ENCODE data around the gene CCDC157. TPM values are rescaled to one million over a fixed set of nuclear protein-coding genes. Genes with fewer than 3 reads are reported as not detected.

Gene CCDC157
- total and polyA plus RNA-seq, 2 donors (not counting 1 experiment from before 2014, with no cell fraction given), result 3.6 to 6.4 TPM

- no peaks in the 10 kb centered on the region for H3K4me1 Mint-ChIP-seq
- no peak overlapping the region for H3K27ac Mint-ChIP-seq
- Histone ChIP-seq H3K4me1 (ENCODE audit: control insufficient read depth in 2 of 2, insufficient read depth in 2 of 2, low read length in 2 of 2) (no peaks in the 10 kb centered on the region), H2AFZ (ENCODE audit: insufficient read depth, low read depth, low read length, poor library complexity, severe bottlenecking) (no peak overlapping the region), H3K4me2 (replicated peaks; ENCODE audit: low read depth, low read length, poor library complexity, severe bottlenecking) (no peak overlapping the region), H3K79me2 (ENCODE audit: control insufficient read depth, insufficient read depth, low read length) (no peaks in the 10 kb centered on the region), H3K9ac (ENCODE audit: low read length) (no peak overlapping the region), H3K4me3 (ENCODE audit: control extremely low read depth in 1 of 5, extremely low read depth in 1 of 5, insufficient read depth in 1 of 5, low read depth in 2 of 5, low read length in 4 of 5) (no peak overlapping the region), H3K27me3 (replicated peaks in 1 of 4; ENCODE audit: control extremely low read depth in 1 of 4, control insufficient read depth in 3 of 4, insufficient read depth in 4 of 4, low read length in 3 of 4) (no peaks in the 10 kb centered on the region), H3K27ac (ENCODE audit: low read length in 2 of 2) (no peak overlapping the region), H3K36me3 (replicated peaks in 1 of 2; ENCODE audit: control extremely low read depth in 1 of 2, control insufficient read depth in 1 of 2, extremely low read depth in 1 of 2, insufficient read depth in 2 of 2, low read length in 1 of 2) (no peaks in the 10 kb centered on the region), H4K20me1 (ENCODE audit: control insufficient read depth, insufficient read depth, low read length, poor library complexity, severe bottlenecking) (no peaks in the 10 kb centered on the region), H3K9me3 (ENCODE audit: control extremely low read depth in 1 of 3, control insufficient read depth in 2 of 3, insufficient read depth in 1 of 3, low read length in 2 of 3) (no peaks in the 10 kb centered on the region)
- H3K27me3 Mint-ChIP-seq, result no peaks in the 10 kb centered on the region
- 94% methylated on average over 19 of the region's 19 CpGs for WGBS (ENCODE audit: insufficient coverage)
- intact Hi-C loops (cut with micrococcal nuclease), result no loop called here
- ChIA-PET CTCF (no interaction called here), POLR2A (no interaction called here)
- no peak overlapping the region for H3K4me3 Mint-ChIP-seq
- TF ChIP-seq CTCF (IDR thresholded peaks at IDR 0.05) (no peak), EZH2 (IDR thresholded peaks at IDR 0.05; ENCODE audit: borderline replicate concordance, insufficient read depth, low read depth, low read length, poor library complexity, severe bottlenecking) (no peak)
- H3K9me3 Mint-ChIP-seq (ENCODE audit: insufficient read depth), result no peaks in the 10 kb centered on the region
- DNase-seq (no peak), ATAC-seq (ENCODE audit: low read depth) (no peak)
Observed at GRCh38 chr22:30370641-30371230, 13.9 kb downstream of the CCDC157 start.

GRCh38 chr22:30371321-30371720 is 14.5 kb downstream of the CCDC157 start:
- ChIA-PET CTCF (no interaction called here), POLR2A (no interaction called here)
- no peaks in the 10 kb centered on the region for H3K79me2 ChIP-seq (ENCODE audit: control insufficient read depth, insufficient read depth, low read length)
- no peaks in the 10 kb centered on the region for H3K4me1 ChIP-seq (ENCODE audit: control insufficient read depth in 2 of 2, insufficient read depth in 2 of 2, low read length in 2 of 2)
- no peak overlapping the region for H3K9ac ChIP-seq (ENCODE audit: low read length)
- no peak overlapping the region for H3K27ac ChIP-seq (ENCODE audit: low read length in 2 of 2)
- no peaks in the 10 kb centered on the region for H4K20me1 ChIP-seq (ENCODE audit: control insufficient read depth, insufficient read depth, low read length, poor library complexity, severe bottlenecking)
- TF ChIP-seq CTCF (IDR thresholded peaks at IDR 0.05), result no peak
- TF ChIP-seq EZH2 (IDR thresholded peaks at IDR 0.05; ENCODE audit: borderline replicate concordance, insufficient read depth, low read depth, low read length, poor library complexity, severe bottlenecking), result no peak
- H3K27ac Mint-ChIP-seq, result no peak overlapping the region
- no peaks in the 10 kb centered on the region for H3K9me3 Mint-ChIP-seq (ENCODE audit: insufficient read depth)
- H3K4me3 Mint-ChIP-seq, result no peak overlapping the region
- H3K27me3 Mint-ChIP-seq, result no peaks in the 10 kb centered on the region
- DNase-seq (no peak), ATAC-seq (ENCODE audit: low read depth) (no peak)
- no peaks in the 10 kb centered on the region for H3K9me3 ChIP-seq (ENCODE audit: control extremely low read depth in 1 of 3, control insufficient read depth in 2 of 3, insufficient read depth in 1 of 3, low read length in 2 of 3)
- intact Hi-C loops (cut with micrococcal nuclease), result no loop called here
- no peaks in the 10 kb centered on the region for H3K4me1 Mint-ChIP-seq
- no peaks in the 10 kb centered on the region for H3K36me3 ChIP-seq (replicated peaks in 1 of 2; ENCODE audit: control extremely low read depth in 1 of 2, control insufficient read depth in 1 of 2, extremely low read depth in 1 of 2, insufficient read depth in 2 of 2, low read length in 1 of 2)
- no peak overlapping the region for H3K4me3 ChIP-seq (ENCODE audit: control extremely low read depth in 1 of 5, extremely low read depth in 1 of 5, insufficient read depth in 1 of 5, low read depth in 2 of 5, low read length in 4 of 5)
- WGBS (ENCODE audit: insufficient coverage), result 96% methylated on average over 9 of the region's 9 CpGs
- H2AFZ ChIP-seq (ENCODE audit: insufficient read depth, low read depth, low read length, poor library complexity, severe bottlenecking), result no peak overlapping the region
- no peaks in the 10 kb centered on the region for H3K27me3 ChIP-seq (replicated peaks in 1 of 4; ENCODE audit: control extremely low read depth in 1 of 4, control insufficient read depth in 3 of 4, insufficient read depth in 4 of 4, low read length in 3 of 4)
- no peak overlapping the region for H3K4me2 ChIP-seq (replicated peaks; ENCODE audit: low read depth, low read length, poor library complexity, severe bottlenecking)

Data from B cell (primary cell).